ENCODE results near the gene NCOA4.
"Not testable (repeated sequence)": the region's sequence is repeated elsewhere in the genome, so short reads cannot be mapped to it uniquely, and the experiment has no call there.

Gene NCOA4

GRCh38 chr10:46053534-46054434 is 23.4 kb upstream of the NCOA4 start:
- in situ Hi-C loops (cut with MboI; ENCODE audit: low pct_unique_long_range_greater_than_20kb, low sequenced_read_pairs), result no loop called here
- DNase-seq, result no peak

- in situ Hi-C loops (cut with MboI; ENCODE audit: low pct_unique_long_range_greater_than_20kb, low sequenced_read_pairs), result no loop called here
- DNase-seq, result no peak
Measured at GRCh38 chr10:46052791-46053375, 22.5 kb upstream of the NCOA4 start.

- in situ Hi-C loops (cut with MboI; ENCODE audit: low pct_unique_long_range_greater_than_20kb, low sequenced_read_pairs), result no loop called here
- no peak for DNase-seq
Measured at GRCh38 chr10:46052057-46052790, 21.8 kb upstream of the NCOA4 start.

- peak; percentile 62 for DNase-seq
Measured at GRCh38 chr10:46050941-46051623, 20.7 kb upstream of the NCOA4 start.

GRCh38 chr10:46049497-46049831 is 19.0 kb upstream of the NCOA4 start:
- in situ Hi-C loops (cut with MboI; ENCODE audit: low pct_unique_long_range_greater_than_20kb, low sequenced_read_pairs); DNase-seq: not testable (repeated sequence)

More at GRCh38 chr10:46050941-46051623, 20.7 kb upstream of the NCOA4 start:
- in situ Hi-C loops (cut with MboI; ENCODE audit: low pct_unique_long_range_greater_than_20kb, low sequenced_read_pairs), result no loop called here

- DNase-seq, result no peak
- in situ Hi-C loops (cut with MboI; ENCODE audit: low pct_unique_long_range_greater_than_20kb, low sequenced_read_pairs), result no loop called here
Measured at GRCh38 chr10:46048152-46048551, 17.7 kb upstream of the NCOA4 start.

GRCh38 chr10:46046261-46046660 is 15.8 kb upstream of the NCOA4 start, which contains the start of gene MSMB:
Gene MSMB, minus strand, starts transcription at chr10:46046269. Its CDS starts 32 bp downstream, at chr10:46046237.
- in situ Hi-C loops (cut with MboI; ENCODE audit: low pct_unique_long_range_greater_than_20kb, low sequenced_read_pairs), result no loop called here
- DNase-seq, result no peak

- no peak for DNase-seq
- in situ Hi-C loops (cut with MboI; ENCODE audit: low pct_unique_long_range_greater_than_20kb, low sequenced_read_pairs), result no loop called here
Measured at GRCh38 chr10:46042527-46042926, 12.1 kb upstream of the NCOA4 start.

- DNase-seq, result no peak
- in situ Hi-C loops (cut with MboI; ENCODE audit: low pct_unique_long_range_greater_than_20kb, low sequenced_read_pairs), result no loop called here
Measured at GRCh38 chr10:46040004-46040403, 9.6 kb upstream of the NCOA4 start.

GRCh38 chr10:46037107-46037825 is 6.8 kb upstream of the NCOA4 start:
- no peak for DNase-seq
- in situ Hi-C loops (cut with MboI; ENCODE audit: low pct_unique_long_range_greater_than_20kb, low sequenced_read_pairs), result no loop called here

- in situ Hi-C loops (cut with MboI; ENCODE audit: low pct_unique_long_range_greater_than_20kb, low sequenced_read_pairs), result no loop called here
- DNase-seq, result no peak
Measured at GRCh38 chr10:46035923-46036849, 5.8 kb upstream of the NCOA4 start.

- DNase-seq, result peak; percentile 52
- in situ Hi-C loops (cut with MboI; ENCODE audit: low pct_unique_long_range_greater_than_20kb, low sequenced_read_pairs), result no loop called here
Measured at GRCh38 chr10:46033602-46034011, 3.2 kb upstream of the NCOA4 start.

- DNase-seq, result no peak
- in situ Hi-C loops (cut with MboI; ENCODE audit: low pct_unique_long_range_greater_than_20kb, low sequenced_read_pairs), result no loop called here
Measured at GRCh38 chr10:46031648-46032532, 1.5 kb upstream of the NCOA4 start.

- DNase-seq, result no peak
- in situ Hi-C loops (cut with MboI; ENCODE audit: low pct_unique_long_range_greater_than_20kb, low sequenced_read_pairs), result no loop called here
Measured at GRCh38 chr10:46029461-46030030, 877 bp downstream of the NCOA4 start.

- in situ Hi-C loops (cut with MboI; ENCODE audit: low pct_unique_long_range_greater_than_20kb, low sequenced_read_pairs), result no loop called here
- peak; percentile 68 for DNase-seq
Measured at GRCh38 chr10:46028584-46029460, 1.6 kb downstream of the NCOA4 start.

GRCh38 chr10:46026106-46026505 is 4.3 kb downstream of the NCOA4 start:
- in situ Hi-C loops (cut with MboI; ENCODE audit: low pct_unique_long_range_greater_than_20kb, low sequenced_read_pairs), result no loop called here
- DNase-seq, result no peak

Data from KBM-7 (cell line).